Testis (tissue), 2 donors: Measurements from ENCODE around the gene PHLPP1.

Experiments
- POLR2A ChIP-seq: fragments of 450-650 bp; IDR thresholded peaks from one replicate; pipeline ENCODE4 v1.6.1; 2017; ENCODE audit warnings: antibody characterized with exemption, mild to moderate bottlenecking, moderate library complexity
- TF ChIP-seq, protein P1 (sequence below), 3 experiments: fragments of 450-650 bp in 2 of 3; fragments of 200-600 bp in 1 of 3; sonication (generic) in 1 of 3; IDR thresholded peaks; one replicate each; pipeline ENCODE4 v1.5.1; 2016 to 2019; ENCODE audit warnings: antibody characterized with exemption in 3 of 3, mild to moderate bottlenecking in 2 of 3, moderate library complexity in 1 of 3

DNA sequence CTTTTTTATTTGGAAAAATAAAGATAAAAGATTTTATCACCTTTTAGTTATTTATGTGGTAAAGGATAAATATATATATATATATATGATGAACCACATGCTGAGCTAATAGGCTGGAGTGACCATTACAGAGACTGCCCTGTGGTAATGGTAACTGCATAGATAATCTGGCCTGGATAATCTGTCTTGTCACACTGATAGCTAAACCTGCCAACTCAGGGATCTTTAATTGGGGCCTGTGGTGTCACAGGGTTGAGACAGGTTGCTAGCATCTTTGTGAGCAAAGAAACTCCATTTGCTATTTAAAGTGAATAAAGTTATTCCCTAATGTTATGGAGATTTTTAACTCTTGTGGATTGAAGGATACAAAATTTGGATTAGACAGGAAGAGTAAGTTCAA is 203.0 kb downstream of the PHLPP1 start:
- TF ChIP-seq, protein P1, sequence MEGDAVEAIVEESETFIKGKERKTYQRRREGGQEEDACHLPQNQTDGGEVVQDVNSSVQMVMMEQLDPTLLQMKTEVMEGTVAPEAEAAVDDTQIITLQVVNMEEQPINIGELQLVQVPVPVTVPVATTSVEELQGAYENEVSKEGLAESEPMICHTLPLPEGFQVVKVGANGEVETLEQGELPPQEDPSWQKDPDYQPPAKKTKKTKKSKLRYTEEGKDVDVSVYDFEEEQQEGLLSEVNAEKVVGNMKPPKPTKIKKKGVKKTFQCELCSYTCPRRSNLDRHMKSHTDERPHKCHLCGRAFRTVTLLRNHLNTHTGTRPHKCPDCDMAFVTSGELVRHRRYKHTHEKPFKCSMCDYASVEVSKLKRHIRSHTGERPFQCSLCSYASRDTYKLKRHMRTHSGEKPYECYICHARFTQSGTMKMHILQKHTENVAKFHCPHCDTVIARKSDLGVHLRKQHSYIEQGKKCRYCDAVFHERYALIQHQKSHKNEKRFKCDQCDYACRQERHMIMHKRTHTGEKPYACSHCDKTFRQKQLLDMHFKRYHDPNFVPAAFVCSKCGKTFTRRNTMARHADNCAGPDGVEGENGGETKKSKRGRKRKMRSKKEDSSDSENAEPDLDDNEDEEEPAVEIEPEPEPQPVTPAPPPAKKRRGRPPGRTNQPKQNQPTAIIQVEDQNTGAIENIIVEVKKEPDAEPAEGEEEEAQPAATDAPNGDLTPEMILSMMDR (IDR thresholded peaks at IDR 0.05), result no peak
- TF ChIP-seq POLR2A, result no peak
